GM18520 (cell line): ENCODE measurements around the gene GET3.
A peak's percentile ranks its signal among the peaks of the same experiment; 100 is the strongest.

ENCODE experiments used
- ATAC-seq: cut with Tn5 transposase; IDR thresholded peaks from one replicate; pipeline ENCODE4 v1.9.1; 2021; ENCODE audit not compliant: unreplicated experiment

The GET3 gene

DNA sequence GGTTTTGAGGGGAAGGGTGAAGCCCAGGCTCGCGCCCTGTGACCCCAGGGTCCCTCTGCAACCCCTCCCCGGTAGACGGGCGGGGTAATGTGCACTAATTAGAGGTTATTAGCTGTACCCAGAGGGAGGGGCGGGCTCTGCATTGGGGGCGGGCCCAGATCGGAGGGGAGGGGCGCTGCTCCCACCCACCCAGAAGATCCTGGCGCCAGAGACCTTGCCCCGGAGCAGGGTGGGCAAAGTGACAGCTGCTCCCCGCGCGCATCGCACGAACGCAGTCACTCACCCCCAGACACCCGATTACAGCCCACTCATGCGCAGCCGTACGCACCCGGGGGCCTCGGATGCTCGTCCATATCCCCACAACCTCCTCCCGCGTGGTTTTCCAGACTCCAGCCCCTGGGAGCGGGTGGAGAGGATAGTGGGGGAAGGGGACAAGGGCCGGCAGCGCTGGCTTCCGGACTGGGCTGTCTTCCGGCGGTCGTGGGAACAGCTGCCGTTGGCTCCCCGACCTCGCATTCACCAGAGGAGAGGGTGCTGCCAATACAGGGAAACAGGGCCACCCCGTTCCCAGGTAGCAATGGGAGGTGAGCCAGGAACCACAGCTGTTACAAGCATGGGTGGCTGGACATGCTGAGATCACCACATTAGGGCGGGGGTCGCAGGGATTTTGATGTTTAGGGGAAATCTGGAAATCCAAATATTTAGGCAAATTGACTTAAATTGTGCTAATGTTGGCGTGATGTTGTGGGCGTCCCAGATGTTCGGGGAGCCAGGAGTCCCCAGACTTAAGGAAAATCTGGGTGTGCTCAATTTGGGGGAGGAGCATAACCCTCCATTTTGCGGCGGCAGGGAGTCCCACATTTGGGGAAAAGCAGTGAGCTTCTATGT, 41.0 kb downstream of the GET3 start:
- no peak for ATAC-seq

DNA sequence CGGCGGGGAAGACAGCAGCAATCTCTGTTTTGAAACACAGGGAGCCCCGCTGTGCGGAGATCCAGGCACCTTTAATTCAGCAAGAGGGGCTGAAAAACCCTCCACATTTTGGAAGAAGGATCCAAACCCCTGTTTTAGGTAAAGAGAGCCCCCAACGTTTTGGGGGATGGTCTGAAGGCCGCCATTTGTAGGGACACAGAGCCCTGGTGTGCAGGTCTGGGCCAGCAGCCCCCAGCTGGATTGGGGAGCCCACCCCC, 41.5 kb downstream of the GET3 start:
- no peak for ATAC-seq

DNA sequence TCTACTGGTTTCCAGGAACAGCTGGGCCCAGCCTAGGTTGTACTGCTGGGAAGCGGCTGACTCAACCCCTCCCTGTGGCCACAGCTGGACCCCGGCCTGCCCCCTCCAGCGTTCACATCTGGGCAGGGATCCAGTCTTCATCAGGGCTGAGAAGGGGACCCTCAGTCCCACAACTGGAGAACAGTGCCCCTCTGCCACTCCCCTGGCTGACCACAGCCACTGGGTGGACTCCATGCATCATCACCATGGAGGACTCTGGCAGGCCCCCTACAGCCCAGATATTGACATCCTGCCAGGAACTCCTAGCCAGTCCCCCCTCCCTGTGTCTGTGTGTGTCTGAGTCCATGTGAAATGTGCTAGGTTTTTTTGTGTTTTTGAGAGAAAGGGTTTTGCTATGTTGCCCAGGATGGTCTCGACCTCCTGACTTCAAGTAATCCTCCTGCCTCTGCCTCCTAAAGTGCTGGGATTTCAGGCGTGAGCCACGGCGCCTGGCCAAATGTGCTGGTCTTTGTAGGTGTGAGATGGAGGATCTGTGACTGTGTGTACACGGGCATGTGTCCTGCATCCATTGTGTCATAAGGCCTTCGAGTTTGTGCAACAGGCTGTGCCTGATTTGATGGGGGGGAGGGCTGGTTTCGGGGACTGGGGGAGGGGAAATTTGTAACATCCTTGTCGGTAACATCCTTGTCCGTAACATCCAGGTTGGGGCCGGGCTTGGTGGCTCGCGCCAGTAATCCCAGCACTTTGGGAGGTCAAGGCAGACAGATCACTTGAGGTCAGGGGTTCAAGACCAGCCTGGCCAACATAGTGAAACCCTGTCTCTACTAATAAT, 42.1 kb downstream of the GET3 start:
- ATAC-seq: no peak

DNA sequence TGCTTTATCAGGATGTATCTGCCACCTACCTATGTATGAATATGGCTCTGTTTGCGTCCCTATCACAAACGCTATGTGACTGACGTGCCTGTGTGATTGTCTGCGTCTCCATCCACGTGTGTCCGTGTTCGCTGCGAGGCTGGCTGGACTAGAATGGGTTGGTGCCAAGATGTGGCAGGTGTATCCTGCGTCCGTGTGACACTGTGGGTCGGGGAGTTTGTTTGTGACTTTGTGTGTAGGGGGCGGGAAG, 44.8 kb downstream of the GET3 start:
- ATAC-seq: no peak

DNA sequence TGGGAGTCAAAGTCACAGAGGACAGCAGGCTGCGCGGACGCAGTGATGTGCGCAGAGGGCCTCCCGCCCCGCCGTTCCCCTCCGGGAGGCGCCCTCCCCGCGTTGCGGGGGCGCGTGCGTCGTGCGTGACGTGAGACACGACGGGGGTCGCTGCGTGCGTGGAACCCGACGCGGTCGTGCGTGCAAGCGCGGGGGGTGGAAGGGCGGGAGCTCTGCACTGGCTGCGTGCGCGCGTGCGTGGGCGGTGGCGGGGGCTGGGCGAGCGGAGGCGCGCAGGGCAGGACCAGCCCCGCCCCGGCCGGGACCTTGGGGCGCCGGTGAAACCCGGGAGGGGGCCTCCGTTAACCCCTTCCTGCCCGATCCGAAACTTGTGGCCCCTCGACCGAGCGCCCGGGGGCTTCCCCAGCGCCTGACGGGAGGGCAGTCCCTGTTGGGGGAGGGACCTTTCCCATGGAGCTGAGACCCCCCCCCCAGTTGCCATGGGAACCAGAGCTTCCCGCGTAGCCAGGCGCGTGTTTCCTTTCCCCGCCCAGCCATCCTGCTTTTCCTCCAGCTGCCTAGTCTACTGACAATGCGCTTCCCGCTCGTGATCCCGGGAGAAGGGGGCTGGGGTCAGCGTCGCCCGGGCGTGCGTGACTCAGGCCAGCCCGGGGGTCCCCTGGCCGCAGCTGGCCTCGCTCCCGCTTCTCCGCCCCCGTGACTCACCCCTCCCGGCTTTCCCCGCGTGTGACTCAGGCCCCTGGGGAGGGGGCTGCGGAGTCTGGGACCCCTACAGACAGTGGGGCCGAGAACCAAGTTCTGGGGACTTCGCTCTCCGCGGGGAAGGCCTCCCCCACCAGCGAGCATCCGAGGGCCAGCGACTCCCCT, 45.4 kb downstream of the GET3 start:
- no peak for ATAC-seq

DNA sequence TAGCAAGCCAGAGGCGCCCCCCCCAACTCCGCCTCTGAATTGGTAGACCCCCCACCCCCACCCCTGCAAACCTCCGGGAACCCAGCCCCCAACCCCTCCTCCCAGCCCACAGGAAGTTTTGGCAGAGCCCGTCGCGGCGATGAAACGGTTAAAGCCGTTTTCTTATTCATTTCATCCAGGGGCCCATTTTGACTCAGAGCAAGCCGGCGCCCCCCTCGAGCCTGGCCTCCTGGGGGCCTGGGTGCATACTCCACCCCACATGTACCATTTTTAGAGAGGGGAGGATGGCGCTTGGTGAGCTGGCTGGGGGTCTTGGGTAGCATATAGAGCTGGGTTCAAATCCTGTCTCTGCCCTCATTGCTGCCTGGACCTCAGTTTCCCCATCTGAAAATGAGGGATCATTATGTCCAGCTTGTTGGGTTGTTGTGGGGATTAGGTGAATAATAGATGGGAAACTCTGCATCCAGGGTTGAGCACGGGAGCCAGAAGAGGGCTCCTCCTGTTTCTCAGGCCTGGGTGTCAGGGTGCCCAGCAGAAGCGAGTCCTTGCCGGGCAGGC, 46.1 kb downstream of the GET3 start:
- ATAC-seq: no peak

DNA sequence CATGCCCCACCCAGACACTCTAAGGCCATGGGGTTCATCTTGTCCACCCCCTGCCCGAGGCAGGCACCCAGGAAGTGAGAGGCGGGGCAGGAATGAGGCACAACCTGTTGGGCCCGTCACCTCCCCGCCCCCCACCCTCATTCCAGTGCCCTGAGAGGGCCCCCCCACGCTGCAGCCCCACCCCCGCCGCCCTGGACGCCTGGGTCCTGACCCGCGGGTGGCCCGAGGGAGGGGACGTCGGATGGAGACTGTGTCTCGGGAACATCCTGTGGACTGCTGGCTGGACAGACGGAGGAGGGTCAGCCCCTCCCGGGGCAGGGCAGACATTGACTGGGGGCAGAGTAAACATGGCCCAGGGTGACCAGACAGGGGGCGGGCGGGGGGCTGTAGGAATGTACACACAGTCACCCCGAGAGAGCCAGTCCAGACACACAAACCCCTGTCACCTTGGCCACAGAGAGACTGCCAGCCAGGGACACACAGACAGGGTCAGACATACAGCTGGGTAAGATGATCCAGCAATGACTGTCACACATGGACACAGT, 46.6 kb downstream of the GET3 start:
- no peak for ATAC-seq

DNA sequence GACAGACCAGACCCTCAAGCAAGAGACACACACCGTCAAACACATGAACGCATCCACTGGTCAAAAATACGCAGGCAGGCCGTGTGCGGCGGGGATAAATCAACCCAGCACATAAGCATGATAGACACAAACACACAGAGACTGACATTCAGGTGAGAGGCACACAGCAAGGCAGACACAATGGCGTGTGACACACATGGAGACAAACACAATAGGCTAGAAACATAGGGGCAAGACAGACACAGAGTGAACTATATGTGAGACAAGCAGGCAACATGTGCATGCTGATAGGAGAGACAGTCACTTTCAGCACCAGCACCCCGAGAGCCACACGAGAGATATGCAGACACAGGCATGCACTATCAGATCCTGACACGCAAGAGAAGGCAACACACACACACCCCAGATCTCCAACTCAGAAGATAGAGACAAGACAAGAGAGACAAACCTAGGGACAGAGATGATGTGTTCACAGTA, 47.1 kb downstream of the GET3 start:
- no peak for ATAC-seq

DNA sequence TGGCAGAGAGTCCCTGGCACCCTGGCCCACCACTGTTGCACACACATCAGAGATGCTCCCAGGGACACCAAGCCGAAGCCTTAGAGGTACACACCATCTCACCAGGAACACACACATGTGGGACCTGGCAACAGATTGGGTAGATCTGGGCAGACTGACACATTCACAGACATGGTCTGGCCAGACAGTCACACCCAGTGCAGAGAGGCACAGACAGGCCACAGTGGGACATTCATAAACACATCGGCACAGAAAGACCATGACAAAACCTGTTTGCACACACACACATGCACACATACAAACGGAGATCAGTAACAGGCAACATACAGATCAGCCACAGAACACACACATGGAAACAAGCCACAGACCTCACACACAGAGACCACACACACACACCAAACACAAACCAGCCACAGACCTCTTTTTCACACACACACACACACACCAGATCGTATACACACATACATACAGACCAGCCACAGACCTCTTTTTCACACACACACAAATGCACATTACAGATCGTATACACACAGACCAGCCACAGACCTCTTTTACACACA, 47.7 kb downstream of the GET3 start:
- no peak for ATAC-seq

DNA sequence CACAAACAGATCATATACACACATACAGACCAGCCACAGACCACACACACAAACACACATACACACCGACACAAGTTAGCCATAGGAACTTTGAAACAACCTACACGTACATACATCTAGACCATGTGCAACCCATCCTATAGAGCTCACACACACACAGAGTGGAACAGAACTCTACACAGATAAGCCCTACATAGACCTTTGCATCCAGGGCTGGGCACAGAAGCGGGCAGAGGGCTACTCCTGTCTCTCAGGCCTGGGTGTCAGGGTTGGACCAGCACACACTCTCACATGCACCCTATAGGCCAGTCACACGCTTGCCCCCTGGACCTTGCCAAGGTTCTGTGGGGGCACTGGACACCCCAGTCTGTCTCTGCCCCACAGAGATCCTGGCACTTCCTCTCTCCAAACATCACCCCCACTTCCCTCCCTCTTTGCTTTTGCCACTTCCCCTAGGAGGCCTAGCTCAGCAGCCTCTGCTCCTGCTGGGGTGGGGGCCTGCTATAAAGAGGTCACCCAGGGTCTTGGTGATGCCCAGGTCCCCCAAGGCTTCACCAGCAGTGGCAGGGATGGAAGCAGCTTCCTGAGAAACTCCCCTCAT, 48.2 kb downstream of the GET3 start:
- ATAC-seq: no peak

DNA sequence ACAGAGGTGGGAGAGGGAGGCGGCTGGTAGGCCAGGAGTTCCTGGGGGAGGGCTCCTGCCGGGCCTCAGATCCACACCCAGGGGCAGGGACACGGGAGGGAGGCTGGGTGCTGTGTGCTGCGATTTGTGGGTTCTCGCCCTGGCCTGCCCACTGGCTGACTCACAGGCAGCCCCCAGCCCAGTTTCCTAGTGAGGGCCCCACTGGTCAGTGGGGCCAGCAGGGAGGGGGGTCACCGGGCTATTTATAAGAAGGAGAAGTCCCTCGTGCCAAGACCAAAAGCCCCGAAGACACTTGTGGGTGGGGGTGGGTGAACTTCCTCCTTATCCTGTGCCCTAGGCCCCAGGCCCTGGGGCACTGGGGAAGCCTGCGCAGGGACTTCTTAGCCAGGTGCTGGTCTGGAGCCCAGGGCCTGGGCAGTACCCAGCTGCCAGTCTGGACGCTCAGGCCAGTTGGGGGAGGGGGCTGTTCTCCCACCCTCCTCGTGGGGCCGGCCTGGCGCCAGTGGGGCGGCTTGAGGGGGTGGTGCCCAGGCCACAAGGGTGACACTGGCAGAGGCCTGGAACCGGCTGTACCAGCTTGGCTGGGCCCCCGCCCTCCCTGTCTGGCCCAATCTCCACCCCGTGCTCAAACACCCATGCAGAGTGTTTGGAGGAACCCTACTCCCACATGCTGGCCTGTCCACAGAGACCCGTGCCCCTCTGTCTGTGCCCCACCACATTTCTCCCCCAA, 49.0 kb downstream of the GET3 start:
- ATAC-seq: no peak

DNA sequence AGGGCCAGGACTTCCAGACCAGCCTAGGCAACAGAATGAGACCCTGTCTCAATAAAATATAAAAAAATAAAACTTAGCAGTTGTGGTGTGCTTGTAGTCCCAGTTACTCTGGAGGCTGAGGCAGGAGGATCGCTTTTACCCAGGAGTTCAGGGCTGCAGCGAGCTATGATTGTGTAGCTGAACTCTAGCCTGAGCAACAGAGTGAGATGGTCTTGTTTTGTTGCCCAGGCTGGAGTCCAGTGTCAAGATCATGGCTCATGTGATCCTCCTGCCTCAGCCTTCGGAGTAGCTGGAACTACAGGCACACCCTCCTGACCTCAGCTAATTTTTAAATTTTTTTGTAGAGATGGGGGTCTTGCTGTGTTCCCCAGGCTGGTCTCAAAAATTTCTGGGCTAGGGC, 49.7 kb downstream of the GET3 start:
- ATAC-seq: no peak

DNA sequence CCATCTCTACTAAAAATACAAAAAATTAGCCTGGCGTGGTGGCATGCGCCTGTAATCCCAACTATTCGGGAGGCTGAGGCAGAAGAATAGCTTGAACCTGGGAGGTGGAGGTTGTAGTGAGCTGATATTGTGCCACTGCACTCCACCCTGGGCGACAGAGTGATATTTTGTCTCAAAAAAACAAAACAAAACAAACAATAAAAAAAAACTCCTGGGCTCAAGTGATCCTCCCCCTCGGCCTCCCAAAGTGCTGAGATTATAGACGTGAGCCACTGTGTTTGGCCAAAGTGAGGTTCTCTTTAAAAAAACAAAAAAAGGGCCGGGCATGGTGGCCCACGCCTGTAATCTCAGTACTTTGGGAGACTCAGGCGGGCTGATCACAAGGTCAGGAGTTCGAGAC, 50.2 kb downstream of the GET3 start:
- no peak for ATAC-seq

DNA sequence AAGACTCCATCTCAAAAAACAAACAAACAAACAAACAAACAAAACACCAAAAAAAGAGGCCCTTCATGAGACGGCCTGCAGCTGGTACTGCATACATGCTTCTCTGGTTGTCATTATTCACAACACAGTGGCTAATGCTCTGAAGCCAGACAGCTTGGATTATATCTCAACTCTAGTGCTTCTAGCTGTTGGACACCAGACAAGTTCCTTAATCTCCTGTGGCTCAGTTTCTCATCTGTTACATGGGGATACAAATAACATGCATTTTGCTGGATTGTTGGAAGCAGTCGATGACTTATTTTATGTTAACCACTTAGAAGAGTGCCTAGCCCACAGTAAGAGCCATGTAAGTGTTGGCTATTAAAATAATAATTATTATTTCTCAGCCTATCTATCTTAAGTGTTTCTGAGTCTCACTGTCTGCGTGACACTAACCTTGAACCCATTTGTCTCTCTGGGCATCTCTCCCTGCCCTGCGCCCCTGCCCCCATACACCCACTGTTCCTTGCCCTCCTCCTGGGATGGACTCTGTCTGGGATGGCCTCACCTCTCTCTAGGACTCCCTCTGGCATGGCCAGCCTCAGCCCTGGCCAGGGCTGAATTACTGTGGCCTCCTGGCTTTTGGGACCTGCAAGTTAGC, 50.9 kb downstream of the GET3 start:
- no peak for ATAC-seq

DNA sequence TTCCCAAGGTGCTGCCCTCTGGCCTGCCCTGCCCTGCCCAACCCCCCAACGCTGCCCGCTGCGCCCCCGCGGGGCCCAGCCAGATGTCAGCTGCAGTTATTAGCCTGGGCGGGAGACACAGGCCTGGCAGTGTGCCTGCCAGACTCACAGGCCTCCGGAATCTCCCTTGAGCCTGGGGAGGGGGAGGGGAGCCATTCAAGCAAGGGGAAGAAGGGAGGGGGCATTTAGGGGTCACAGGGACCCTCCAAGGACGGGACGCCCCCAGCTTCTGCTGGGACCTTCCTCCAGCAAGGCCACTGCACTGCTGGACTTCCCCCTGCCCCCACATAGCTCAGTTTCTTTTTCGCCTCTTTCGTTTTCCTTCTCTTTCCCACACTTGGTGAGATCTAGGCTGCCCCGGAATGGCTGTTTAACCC, 51.4 kb downstream of the GET3 start:
- ATAC-seq: no peak

DNA sequence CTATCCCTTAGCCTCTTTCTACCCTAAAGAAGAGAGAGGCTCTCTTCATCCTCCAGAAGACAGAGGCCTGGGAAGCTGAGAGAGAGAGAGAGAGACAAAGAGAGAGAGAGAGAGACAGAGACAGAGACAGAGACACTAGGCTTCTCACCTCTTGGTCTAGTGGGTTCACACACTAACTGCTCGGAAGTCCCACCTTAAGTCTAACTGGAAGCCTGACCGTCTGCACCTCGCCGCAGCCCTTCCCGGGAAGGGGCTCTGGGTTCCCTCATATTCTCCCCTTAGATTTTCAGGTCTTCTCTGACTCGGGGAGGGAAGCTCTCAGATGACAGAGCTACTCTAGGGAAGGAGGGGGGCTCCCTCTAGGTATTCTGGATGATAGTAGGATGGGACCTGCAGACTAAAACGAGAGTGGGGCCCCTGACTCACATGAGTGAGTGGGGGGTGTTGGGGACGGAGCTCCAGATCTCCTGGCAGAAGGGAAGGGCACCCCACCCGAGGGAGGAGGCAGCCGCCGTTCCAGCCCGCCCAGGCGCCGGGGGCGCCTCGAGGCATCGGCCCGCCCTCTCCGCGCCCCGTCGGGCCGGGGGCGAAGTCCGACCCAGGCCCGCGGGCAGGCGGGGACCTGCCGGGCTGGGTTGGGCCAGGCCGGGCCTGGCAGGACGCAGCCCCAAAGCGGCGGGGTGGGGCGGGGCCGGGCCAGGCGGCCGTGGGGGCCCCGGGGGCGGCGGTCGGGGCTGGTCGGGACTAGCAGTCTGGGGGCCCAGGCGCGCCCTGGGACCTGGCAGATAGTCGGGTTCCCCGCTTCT, 52.0 kb downstream of the GET3 start:
- no peak for ATAC-seq

DNA sequence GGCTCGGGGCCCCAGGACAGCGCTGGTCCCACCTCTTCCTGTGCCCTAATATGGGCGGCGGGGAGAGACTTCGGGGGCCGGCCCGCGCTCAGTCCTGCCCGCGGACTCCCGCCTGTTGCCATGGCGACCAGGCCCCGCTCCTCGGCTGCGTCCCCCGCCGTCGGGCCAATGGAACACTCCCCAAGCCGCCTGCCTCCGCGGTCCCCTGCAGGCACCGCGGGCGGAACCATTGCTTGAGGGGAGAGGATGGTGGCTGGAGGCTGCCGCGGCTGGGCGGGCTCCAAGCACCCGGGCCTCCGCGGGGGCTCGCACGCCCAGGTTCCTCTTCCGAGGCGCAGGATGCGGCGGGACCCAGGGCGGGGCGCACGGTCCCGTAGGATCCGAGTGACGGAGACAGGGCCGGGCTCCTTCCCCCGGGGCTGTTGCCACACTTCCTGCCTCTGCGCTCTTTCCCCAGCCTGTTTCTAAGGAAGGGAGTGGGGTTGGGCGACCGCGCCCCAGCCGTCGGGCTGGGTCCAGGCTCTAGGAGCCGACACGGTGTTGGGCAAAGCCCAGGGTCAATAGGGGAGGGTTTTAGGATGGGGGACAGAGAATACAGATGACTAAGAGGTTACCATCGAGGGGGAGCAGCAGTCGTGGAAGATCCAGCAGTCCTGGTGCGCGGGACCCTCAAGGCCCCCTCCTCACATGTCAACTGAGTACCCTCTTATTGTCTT, 52.8 kb downstream of the GET3 start:
- peak; percentile 27 for ATAC-seq
